ENCODE measurements around the gene IAH1. TPM values are rescaled to one million over a fixed set of nuclear protein-coding genes. Genes with fewer than 3 reads are reported as not detected.

Gene IAH1
- total and polyA plus RNA-seq, 2 of the 4 experiments (the other 2 are of a cell fraction): 84.5 to 89.8 TPM

DNA sequence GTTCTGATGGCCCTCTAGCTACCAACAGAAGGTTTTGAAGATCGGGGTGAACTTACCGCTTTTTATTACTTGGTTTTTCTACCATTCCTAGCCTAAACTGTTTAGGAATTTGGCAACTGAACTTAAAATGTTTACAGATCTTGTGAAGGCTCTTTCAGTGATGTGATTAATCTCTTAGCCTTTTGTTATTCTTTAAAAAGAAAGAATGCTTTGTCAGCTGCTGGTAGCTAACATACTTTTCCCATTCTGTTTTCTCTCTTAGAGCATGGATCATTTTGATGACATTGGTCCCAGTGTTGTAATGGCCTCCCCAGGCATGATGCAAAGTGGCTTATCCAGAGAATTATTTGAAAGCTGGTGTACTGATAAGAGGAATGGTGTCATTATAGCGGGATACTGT, 32.8 kb upstream of the IAH1 start:
- Histone ChIP-seq H4K8ac (ENCODE audit: low read depth in 2 of 2, low read length in 2 of 2) (peak overlapping the region in 1 of 2 experiments; percentile 66; a peak in 2 of 4 replicates), H3K4me1 (ENCODE audit: control insufficient read depth, insufficient read depth, low read length) (peaks cover 11% of the 10 kb centered on the region), H3K4me3 (ENCODE audit: insufficient read depth, low read depth, low read length) (no peak overlapping the region), H3K4ac (ENCODE audit: low read depth, low read length) (peak overlapping the region; percentile 24; the same call in 1 of the 2 replicates), H2BK5ac (ENCODE audit: low read depth, low read length, poor library complexity, severe bottlenecking) (peak overlapping the region; percentile 89), H4K91ac (ENCODE audit: insufficient read depth, low read depth, low read length) (peak overlapping the region; percentile 42; the same call in 1 of the 2 replicates), H3K79me1 (ENCODE audit: low read depth in 1 of 2, low read length in 2 of 2) (peaks cover 4 to 6% of the 10 kb centered on the region in 2 experiments; a peak in 3 of 4 replicates), H2BK20ac (ENCODE audit: low read depth, low read length) (no peak overlapping the region), H3K56ac (ENCODE audit: extremely low read depth, insufficient read depth, low read length) (peak overlapping the region; percentile 28; the same call in 1 of the 2 replicates), H3K18ac (ENCODE audit: low read depth, low read length) (peak overlapping the region; percentile 81; the same call in 1 of the 2 replicates), H2AFZ (replicated peaks; ENCODE audit: low read length, poor library complexity) (no peak overlapping the region), H3K4me2 (ENCODE audit: low read depth, low read length) (peak overlapping the region; percentile 52), H3K36me3 (ENCODE audit: control insufficient read depth, insufficient read depth, low read length) (peaks cover 21% of the 10 kb centered on the region), H2AK9ac (replicated peaks; ENCODE audit: low read depth, low read length, poor library complexity) (no peak overlapping the region), H2AK5ac (ENCODE audit: low read depth, low read length) (peak overlapping the region; percentile 83), H3K14ac (replicated peaks; ENCODE audit: low read depth, low read length) (0 out of 2 replicates have a peak overlapping the region, but pooled peaks have one; percentile 1), H4K5ac (ENCODE audit: low read depth, low read length) (peak overlapping the region; percentile 85), H2BK15ac (ENCODE audit: low read depth, low read length) (peak overlapping the region; percentile 80; the same call in 1 of the 3 replicates), H3K9me3 (ENCODE audit: control insufficient read depth, insufficient read depth, low read length) (no peaks in the 10 kb centered on the region), H3K9ac (ENCODE audit: low read depth, low read length) (no peak overlapping the region), H3K27ac (ENCODE audit: insufficient read depth, low read length) (peak overlapping the region; percentile 91), H2BK120ac (ENCODE audit: low read depth, low read length) (no peak overlapping the region; the same call in 1 of the 2 replicates), H3K27me3 (ENCODE audit: control insufficient read depth, insufficient read depth, low read length) (no peaks in the 10 kb centered on the region), H3K23ac (ENCODE audit: low read depth, low read length) (peak overlapping the region; percentile 31; the same call in 1 of the 2 replicates), H3K9me1 (ENCODE audit: insufficient read depth, low read length) (peaks cover 7% of the 10 kb centered on the region; the same call in 1 of the 2 replicates), H4K20me1 (ENCODE audit: insufficient read depth, low read length) (peaks cover 13% of the 10 kb centered on the region; the same call in 1 of the 2 replicates)
- dilution Hi-C loops (cut with HindIII; ENCODE audit: low sequenced_read_pairs, unreplicated experiment) (no loop called here), in situ Hi-C loops (cut with MboI; ENCODE audit: low sequenced_read_pairs) (no loop called here), intact Hi-C loops (cut with micrococcal nuclease) (no loop called here)
- no TSS peak for BruUV-seq (replicated peaks)
- CTCF ChIA-PET: interaction anchor here (1.3 to 1.6 kb wide), 2 partner anchors 10 to 14 kb away, joined by 3 to 5 read pairs; no protein-coding TSS in a partner anchor
- peak; percentile 39 for ATAC-seq (ENCODE audit: low read depth)
- POLR2A ChIA-PET (ENCODE audit: unreplicated experiment): interaction anchor here (0.6 to 0.9 kb wide), 2 partner anchors 10 to 18 kb away, joined by 4 to 5 read pairs; partner anchors contain the start of gene ITGB1BP1
- DNase-seq: peak; percentile 41
- WGBS, 2 experiments (ENCODE audit: extremely low coverage in 2 of 2, insufficient read length in 1 of 2): no CpG with 5 or more reads among the region's 3 CpGs
- TF ChIP-seq, protein P1, sequence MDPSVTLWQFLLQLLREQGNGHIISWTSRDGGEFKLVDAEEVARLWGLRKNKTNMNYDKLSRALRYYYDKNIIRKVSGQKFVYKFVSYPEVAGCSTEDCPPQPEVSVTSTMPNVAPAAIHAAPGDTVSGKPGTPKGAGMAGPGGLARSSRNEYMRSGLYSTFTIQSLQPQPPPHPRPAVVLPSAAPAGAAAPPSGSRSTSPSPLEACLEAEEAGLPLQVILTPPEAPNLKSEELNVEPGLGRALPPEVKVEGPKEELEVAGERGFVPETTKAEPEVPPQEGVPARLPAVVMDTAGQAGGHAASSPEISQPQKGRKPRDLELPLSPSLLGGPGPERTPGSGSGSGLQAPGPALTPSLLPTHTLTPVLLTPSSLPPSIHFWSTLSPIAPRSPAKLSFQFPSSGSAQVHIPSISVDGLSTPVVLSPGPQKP (IDR thresholded peaks at IDR 0.05; ENCODE audit: borderline replicate concordance, low read depth, low read length): no peak

Measured in IMR-90 (cell line).